Spleen (tissue), 11 donors: ENCODE measurements around the gene OR4N2. TPM values are rescaled to one million over a fixed set of nuclear protein-coding genes. Genes with fewer than 3 reads are reported as not detected.

Experiments
- DNase-seq: peaks from one replicate; pipeline ENCODE4 v3.0.0-alpha.2; 2020
- H3K27ac ChIP-seq, 8 donors: fragments of 200-600 bp; sonication (generic) in 7 of 8; 1 replicate in 4 of 8; 2 replicates in 4 of 8; pipeline versions ENCODE4 v1.5.0 to v1.8.0; 2016 to 2021; ENCODE audit warnings: inconsistent platforms in 4 of 8, mild to moderate bottlenecking in 4 of 8, moderate library complexity in 1 of 8
- H3K27me3 ChIP-seq, 7 donors: fragments of 200-600 bp; sonication (generic) in 6 of 7; replicated peaks in 1 of 7; 1 replicate in 4 of 7; 2 replicates in 3 of 7; pipeline versions ENCODE4 v1.5.0 to v1.8.0; 2016 to 2021; ENCODE audit warnings: inconsistent platforms in 3 of 7, mild to moderate bottlenecking in 1 of 7
- H3K36me3 ChIP-seq, 6 donors: fragments of 200-600 bp; sonication (generic) in 5 of 6; 1 replicate in 4 of 6; 2 replicates in 2 of 6; pipeline versions ENCODE4 v1.5.0 to v1.8.0; 2016 to 2021; ENCODE audit warnings: inconsistent platforms in 2 of 6
- H3K4me1 ChIP-seq, 6 donors: fragments of 200-600 bp; sonication (generic) in 5 of 6; 1 replicate in 3 of 6; 2 replicates in 3 of 6; pipeline versions ENCODE4 v1.5.0 to v1.8.0; 2016 to 2021; ENCODE audit warnings: inconsistent platforms in 3 of 6
- H3K4me3 ChIP-seq, 8 donors: fragments of 200-600 bp; sonication (generic) in 7 of 8; 1 replicate in 4 of 8; 2 replicates in 4 of 8; pipeline versions ENCODE4 v1.5.0 to v1.8.0; 2016 to 2021; ENCODE audit warnings: inconsistent platforms in 4 of 8, mild to moderate bottlenecking in 4 of 8, moderate library complexity in 2 of 8
- H3K9me3 ChIP-seq, 8 donors: fragments of 200-600 bp; sonication (generic) in 7 of 8; 1 replicate in 4 of 8; 2 replicates in 4 of 8; pipeline versions ENCODE4 v1.5.0 to v1.8.0; 2016 to 2021; ENCODE audit warnings: inconsistent platforms in 4 of 8
- POLR2A ChIP-seq, 3 donors: fragments of 450-650 bp; IDR thresholded peaks; one replicate each; pipeline ENCODE4 v1.5.1; 2017; ENCODE audit warnings: antibody characterized with exemption in 3 of 3, mild to moderate bottlenecking in 1 of 3
- intact Hi-C: fragments of 100-400 bp; cut with DNase I; formaldehyde crosslinking; loops from one replicate; pipeline ENCODE4 v1.15.0; 2023; ENCODE audit warnings: low total_unique reads
- polyA plus RNA-seq, 3 donors: library from polyadenylated mRNA; stranded (reverse); fragments of 200-250 nt; gene quantifications; one replicate each; pipeline ENCODE4 v1.2.1, GENCODE V29; 2013
- total RNA-seq, 7 donors: library from RNA; depleted of rRNA in 3 of 7; stranded (reverse); fragments of >200 nt in 3 of 7; fragmentation: NEBNext Ultra II Directional in 4 of 7; extraction: Animal tissue kit (Norgen Biotek cat#: 25700) in 4 of 7; gene quantifications; one replicate each; pipeline versions ENCODE4 v1.1.0 to v1.2.1, GENCODE V29; 2016 to 2021
- TF ChIP-seq, protein P1 (sequence below), 11 experiments: fragments of 200-600 bp in 7 of 11; fragments of 450-650 bp in 4 of 11; sonication (generic) in 4 of 11; IDR thresholded peaks in 8 of 11; conservative IDR thresholded peaks in 3 of 11; 1 replicate in 7 of 11; 2 replicates in 4 of 11; pipeline versions ENCODE4 v1.4.0 to v1.8.0; 2016 to 2021; ENCODE audit warnings: antibody characterized with exemption in 11 of 11, inconsistent platforms in 4 of 11, mild to moderate bottlenecking in 1 of 11
- donor health status: healthy with polysubstance abuse.
- donor health status: DM: no; HTN: no; CAD: no; lungs with moderate emphysema.
- donor health status: DM: no; HTN: no; CAD: no.
- donor health status: Bipolar disorder and iron deficiency.
- donor health status: healthy.
- donor health status: DM: no; HTN: no; CAD: no.
- donor health status: DM: yes; HTN: yes; CAD: no.

The OR4N2 gene
- total and polyA plus RNA-seq, 10 donors: not detected

DNA sequence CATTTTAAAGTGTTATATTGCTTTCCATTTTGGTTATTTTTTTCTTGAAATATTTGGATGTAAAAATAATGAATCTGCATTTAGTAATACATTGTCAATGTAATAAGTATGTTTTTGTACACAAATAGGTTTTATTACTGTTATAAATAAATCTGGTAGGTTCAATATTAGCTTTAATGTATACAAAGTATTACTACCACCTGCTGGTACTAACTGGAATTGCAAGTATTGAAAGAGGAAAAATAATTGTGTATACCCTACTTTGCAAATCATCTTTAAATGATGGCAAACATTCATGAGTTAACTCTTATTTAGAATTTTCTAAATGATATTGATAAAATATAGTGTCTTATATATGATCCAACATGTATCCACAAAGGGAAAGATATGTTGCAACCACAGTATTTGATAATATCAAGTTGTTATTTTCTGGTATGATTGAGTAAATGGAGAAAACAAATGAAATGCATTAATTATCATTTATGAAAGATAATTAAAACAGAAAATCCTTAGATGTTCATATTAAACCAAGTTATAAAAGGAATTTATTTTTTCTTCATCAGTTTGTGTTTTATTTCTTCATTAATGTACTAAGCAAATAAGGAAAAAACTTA, 74.6 kb downstream of the OR4N2 start:
- H3K36me3 ChIP-seq: no peaks in the 10 kb centered on the region
- no peak for DNase-seq
- H3K27ac ChIP-seq: no peak overlapping the region
- H3K4me3 ChIP-seq: no peak overlapping the region
- H3K27me3 ChIP-seq: no peaks in the 10 kb centered on the region
- intact Hi-C loops: no loop called here
- peaks cover 0 to 4% (median 0%) of the 10 kb centered on the region in 8 donors for H3K9me3 ChIP-seq
- H3K4me1 ChIP-seq: no peaks in the 10 kb centered on the region
- no peak for TF ChIP-seq POLR2A (IDR thresholded peaks at IDR 0.05)
- TF ChIP-seq, protein P1, sequence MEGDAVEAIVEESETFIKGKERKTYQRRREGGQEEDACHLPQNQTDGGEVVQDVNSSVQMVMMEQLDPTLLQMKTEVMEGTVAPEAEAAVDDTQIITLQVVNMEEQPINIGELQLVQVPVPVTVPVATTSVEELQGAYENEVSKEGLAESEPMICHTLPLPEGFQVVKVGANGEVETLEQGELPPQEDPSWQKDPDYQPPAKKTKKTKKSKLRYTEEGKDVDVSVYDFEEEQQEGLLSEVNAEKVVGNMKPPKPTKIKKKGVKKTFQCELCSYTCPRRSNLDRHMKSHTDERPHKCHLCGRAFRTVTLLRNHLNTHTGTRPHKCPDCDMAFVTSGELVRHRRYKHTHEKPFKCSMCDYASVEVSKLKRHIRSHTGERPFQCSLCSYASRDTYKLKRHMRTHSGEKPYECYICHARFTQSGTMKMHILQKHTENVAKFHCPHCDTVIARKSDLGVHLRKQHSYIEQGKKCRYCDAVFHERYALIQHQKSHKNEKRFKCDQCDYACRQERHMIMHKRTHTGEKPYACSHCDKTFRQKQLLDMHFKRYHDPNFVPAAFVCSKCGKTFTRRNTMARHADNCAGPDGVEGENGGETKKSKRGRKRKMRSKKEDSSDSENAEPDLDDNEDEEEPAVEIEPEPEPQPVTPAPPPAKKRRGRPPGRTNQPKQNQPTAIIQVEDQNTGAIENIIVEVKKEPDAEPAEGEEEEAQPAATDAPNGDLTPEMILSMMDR (IDR thresholded peaks at IDR 0.05 in 8 of 11, conservative IDR thresholded peaks at IDR 0.05 in 3 of 11): peak in 9 of 11 experiments; percentile 21 to 74 (median 59)

Other genes starting within 250 kb of the OR4N2 start
- gene OR11H2, start 89.9 kb upstream of the OR4N2 start, total RNA-seq: not detected
- not detected for gene OR11H2, start 89.9 kb upstream of the OR4N2 start, polyA plus RNA-seq
- gene OR4Q3, start 60.2 kb upstream of the OR4N2 start, total RNA-seq: not detected
- gene OR4Q3, start 60.2 kb upstream of the OR4N2 start, polyA plus RNA-seq: not detected
- gene OR4M1, start 30.3 kb upstream of the OR4N2 start, total RNA-seq: not detected
- gene OR4M1, start 30.3 kb upstream of the OR4N2 start, polyA plus RNA-seq: not detected
- not detected for gene OR4K2, start 71.4 kb downstream of the OR4N2 start, total RNA-seq
- not detected for gene OR4K2, start 71.4 kb downstream of the OR4N2 start, polyA plus RNA-seq
- gene OR4K5, start 116.8 kb downstream of the OR4N2 start, total RNA-seq: not detected
- gene OR4K5, start 116.8 kb downstream of the OR4N2 start, polyA plus RNA-seq: not detected
- gene OR4K1, start 127.1 kb downstream of the OR4N2 start, total RNA-seq: not detected
- gene OR4K1, start 127.1 kb downstream of the OR4N2 start, polyA plus RNA-seq: not detected
- gene OR4K15, start 171.8 kb downstream of the OR4N2 start, total RNA-seq: not detected
- not detected for gene OR4K15, start 171.8 kb downstream of the OR4N2 start, polyA plus RNA-seq
- not detected for gene OR4Q2, start 198.4 kb downstream of the OR4N2 start, total RNA-seq
- not detected for gene OR4Q2, start 198.4 kb downstream of the OR4N2 start, polyA plus RNA-seq
- gene OR4K14, start 215.5 kb downstream of the OR4N2 start, total RNA-seq: not detected
- gene OR4K14, start 215.5 kb downstream of the OR4N2 start, polyA plus RNA-seq: not detected
- not detected for gene OR4K13, start 232.3 kb downstream of the OR4N2 start, total RNA-seq
- gene OR4K13, start 232.3 kb downstream of the OR4N2 start, polyA plus RNA-seq: not detected